Fibroblast of peridontal ligament (primary cell): ENCODE measurements around the gene SLC28A3.

Source experiments
- DNase-seq: peaks from one replicate; pipeline ENCODE4 v3.0.0-alpha.2; 2010; ENCODE audit errors: extremely low read depth

Gene SLC28A3

DNA sequence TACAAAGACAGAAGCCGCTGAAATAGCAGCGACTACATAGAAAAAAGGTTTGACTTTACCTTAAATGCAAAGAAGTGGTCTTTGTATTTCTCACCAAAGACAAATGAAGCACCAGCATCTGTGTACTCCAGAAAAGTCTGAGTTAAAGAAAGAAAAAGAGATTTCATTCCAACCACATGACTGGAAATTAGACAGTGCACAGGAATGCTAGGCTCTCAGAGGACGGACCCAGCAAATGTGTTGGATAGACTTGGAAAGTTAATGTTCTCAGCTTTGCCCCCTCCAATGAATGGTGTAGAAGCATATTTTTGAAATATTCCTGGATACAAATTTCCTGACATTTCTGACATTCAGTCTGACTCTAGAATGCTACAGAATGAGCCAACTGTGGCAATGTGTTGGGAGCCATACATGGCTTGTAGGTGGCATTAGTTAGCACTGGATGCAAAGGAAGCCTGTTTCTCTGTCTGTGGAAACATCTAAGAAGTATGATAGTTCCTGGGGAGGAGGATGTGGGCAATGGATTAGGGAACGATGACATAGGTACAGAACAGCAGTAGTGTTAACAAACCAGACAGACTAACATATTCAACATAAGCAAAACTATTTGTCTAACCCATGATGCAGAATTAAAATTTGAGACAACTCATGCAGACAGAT is 43.3 kb downstream of the SLC28A3 start:
- DNase-seq, result peak; percentile 77

GRCh38 chr9:84296146-84296843 is 44.3 kb downstream of the SLC28A3 start:
- DNase-seq, result peak; percentile 68

- no peak for DNase-seq
These were observed 46.2 kb downstream of the SLC28A3 start for GRCh38 chr9:84294241-84294950.

DNA sequence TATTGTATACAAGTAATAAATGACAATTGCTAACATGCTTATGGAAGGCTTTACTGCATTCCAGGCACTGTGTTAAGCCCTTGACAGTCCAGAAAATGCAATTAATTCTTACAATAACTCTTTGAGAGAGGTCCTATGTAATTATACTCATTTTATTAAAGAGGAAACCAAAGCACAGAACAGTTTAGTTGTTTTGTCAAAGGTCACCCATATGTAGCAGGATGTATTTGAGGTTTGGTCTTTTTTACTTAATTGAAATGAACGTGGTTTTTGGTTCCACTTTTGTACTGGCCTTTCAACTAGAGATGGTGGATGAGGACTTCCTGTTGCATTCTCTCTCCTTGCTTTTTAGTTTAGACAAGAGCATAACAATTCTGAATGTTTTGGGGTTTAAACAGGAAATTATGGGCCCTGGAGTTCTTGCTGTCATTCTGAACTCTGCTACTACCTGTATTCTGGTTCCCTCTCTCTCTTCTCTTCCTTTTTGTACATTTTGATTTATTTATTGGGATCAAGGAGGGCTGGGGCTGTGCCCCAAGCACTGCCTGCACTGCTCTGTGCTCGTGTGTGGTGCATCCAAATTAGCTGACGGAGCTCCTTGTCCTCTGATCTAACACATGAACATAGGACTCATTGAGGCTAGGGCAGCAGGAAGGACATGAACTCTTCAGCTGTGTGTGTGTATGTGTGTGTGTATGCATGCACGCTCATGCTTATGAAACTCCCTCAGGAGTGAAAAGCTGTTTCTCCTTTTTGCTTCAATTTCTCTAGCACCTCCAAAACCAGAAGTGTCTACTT is 47.4 kb downstream of the SLC28A3 start:
- DNase-seq, result no peak

DNA sequence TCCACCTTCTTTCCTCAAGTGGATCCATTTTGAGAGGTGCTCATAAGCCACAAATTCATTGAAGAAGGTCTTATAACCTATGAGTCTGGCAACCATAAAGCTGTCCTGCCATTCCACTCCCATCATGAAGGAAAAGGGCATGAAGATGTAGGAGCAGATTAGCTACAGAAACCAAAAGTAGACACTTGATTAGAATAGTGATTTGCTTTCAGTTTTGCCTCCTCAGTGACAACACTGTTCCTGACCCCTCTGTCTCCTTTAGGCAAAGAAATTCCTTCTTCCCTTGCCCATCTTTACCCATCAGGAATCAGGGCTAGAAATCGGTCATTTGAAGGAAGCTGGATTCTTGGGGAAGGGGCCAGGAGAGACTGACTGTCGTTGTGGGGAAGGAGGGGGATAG is 55.2 kb downstream of the SLC28A3 start:
- no peak for DNase-seq

- DNase-seq, result peak; percentile 24
These were observed 56.6 kb downstream of the SLC28A3 start for GRCh38 chr9:84283946-84284345.

DNA sequence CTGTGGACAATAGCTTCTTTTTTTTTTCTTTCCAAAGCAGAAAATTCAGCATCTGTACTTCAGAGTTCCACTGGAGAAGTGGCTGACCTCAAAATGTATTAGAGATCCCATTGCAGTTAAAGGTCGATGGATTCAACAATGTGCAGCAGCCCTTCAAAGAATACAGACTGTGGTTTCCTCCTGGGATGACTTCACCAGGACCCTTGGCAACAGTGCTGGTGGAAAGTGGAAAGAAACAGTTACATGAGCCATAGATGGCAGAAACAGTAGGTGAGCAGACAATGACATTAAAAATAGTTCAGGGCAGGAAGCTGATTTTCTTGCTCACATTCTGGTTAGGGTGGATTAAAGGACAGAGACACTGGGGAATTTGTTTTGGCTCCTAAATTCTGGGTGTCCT is 62.4 kb downstream of the SLC28A3 start:
- DNase-seq, result no peak

DNA sequence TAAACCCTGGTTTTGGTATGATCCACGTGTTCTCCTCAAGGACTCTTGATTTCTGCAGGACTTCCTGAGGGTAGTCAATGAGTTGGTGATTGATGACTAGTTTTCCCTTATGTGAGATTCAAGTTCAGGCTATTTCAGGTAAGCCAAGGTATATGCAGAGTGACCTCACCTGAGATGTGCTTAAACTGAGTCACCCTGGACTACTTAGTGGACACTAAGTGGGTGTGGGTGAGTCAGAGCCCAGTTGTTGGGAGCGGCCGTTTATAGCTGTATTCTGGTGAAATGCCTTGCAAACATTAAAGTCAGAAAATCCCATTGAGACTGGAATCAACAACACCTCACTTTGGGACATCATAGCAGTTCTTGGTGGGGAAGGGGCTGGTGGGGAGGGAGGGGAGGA is 62.9 kb downstream of the SLC28A3 start:
- no peak for DNase-seq

DNA sequence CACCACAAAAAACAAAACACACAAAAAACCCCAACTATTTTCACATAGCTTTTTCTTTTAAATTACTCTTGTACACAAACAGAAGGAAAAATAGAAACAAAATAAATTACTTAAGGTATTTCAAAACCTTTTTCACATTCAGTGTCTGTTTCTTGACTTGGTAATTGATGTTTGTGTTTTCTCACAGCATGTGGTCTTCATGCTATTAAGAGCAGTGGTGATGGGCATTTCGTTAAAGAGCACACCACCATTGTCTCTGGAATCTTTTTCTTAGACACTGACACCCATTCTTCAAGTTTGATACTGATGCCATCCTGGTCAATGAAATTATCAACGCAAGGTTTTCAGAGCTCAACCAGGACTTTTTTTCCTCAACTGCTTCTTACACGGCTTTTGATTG is 63.8 kb downstream of the SLC28A3 start:
- DNase-seq, result no peak

GRCh38 chr9:84271921-84272556 is 68.5 kb downstream of the SLC28A3 start:
- DNase-seq, result peak; percentile 63

GRCh38 chr9:84271531-84271900 is 69.0 kb downstream of the SLC28A3 start:
- peak; percentile 72 for DNase-seq

DNA sequence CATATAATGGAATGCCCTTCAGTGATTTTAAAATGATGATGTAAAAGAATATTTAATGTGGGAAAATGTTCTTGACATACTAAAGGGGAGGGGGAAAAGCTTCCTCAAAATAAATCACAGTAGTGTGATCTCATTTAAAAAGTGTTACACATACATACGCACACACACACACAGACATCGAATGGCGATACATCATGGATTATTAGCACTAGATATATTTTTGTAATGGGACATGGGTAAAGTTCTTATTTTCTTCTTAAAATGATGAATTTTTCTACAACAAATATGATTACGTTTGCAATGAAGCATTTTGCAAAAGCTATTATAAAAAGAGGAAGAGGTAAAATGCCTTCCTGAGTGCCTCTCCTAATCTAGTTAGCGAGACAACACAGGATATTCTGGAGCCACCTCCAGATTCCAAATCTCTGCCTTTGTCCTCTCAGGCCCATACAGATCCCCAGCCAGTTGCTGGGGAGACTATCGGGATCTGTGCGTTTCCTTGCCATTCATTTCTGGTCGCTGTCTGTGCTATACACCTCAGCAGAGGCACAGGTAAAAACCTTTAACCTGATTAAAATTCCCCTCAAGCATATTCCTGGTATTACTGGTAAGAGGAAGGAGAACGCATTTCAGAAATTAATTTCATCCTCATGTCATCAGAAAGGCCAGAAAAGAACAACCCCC is 69.6 kb downstream of the SLC28A3 start:
- DNase-seq, result no peak

GRCh38 chr9:84266087-84266561 is 74.4 kb downstream of the SLC28A3 start:
- no peak for DNase-seq

DNA sequence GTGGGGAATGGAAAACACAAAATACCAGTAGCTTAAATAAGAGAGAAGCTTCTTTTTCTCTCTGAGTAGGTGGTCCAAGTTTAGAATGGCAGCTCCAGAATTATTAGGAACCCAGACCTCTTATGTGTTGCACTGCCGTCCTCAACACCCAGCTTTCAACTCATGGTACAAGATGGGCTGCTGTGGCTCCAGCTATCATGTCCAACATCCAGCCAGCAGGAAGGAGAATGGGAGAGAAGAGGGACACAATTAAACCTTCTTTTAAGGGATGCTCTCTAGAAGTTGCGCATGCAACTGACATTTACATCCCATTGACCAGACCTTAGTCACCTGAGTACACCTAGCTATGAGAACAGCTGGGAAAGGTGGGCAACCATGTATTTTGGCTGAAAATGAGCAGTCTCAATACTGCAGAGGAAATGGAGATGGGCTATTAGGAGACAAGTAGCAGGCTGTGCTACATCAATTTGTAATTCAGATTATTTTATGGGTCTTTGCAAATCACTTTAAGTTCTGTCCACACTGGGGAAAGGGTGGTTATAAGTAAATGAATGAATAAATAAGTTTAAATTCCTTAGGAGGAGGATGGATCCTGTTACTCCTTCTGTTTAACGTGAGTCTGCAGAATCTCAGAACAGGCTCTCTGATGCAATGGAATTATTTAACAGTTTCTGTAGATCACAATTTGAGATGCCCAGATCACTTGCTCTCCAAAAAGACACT is 76.1 kb downstream of the SLC28A3 start:
- no peak for DNase-seq

GRCh38 chr9:84261070-84261746 is 79.3 kb downstream of the SLC28A3 start:
- DNase-seq, result peak; percentile 87

GRCh38 chr9:84258371-84258770 is 82.2 kb downstream of the SLC28A3 start:
- DNase-seq, result no peak

DNA sequence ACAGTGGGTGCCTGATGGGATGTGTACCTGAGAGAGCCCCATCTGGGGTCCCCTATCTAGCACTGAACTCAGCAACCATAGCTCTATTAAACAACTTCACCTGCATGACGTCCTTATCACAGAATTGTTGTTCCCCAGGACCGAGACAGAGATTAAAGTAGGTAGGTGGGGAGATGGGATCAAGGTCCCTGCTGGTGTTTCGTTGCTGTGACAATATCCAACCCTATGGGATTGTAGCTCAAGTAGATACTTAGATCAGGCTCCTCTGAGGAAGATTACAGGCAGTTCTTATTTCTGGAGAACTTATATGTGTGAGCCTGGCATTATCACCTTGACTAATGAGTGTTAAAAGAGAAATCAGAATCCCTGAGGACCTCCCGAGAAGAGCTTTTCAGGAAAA is 84.9 kb downstream of the SLC28A3 start:
- no peak for DNase-seq

- DNase-seq, result no peak
These were observed 85.6 kb downstream of the SLC28A3 start for GRCh38 chr9:84254972-84255371.

- DNase-seq, result no peak
These were observed 88.6 kb downstream of the SLC28A3 start for GRCh38 chr9:84251921-84252320.
